Activated T-cell treated with anti-CD3 and anti-CD28 coated beads, Interleukin-2, amount 50 U/mL, for 72 hours (primary cell): ENCODE measurements around the gene ALG3. TPM values are rescaled to one million over a fixed set of nuclear protein-coding genes. Genes with fewer than 3 reads are reported as not detected.

Experiments used
- ATAC-seq, 2 donors: fragments of 150-1000 bp; cut with Tn5 transposase; replicated peaks in 1 of 2; 2 replicates each; pipeline ENCODE4 v1.10.0; 2021; ENCODE audit warnings: moderate library complexity in 2 of 2, mild to moderate bottlenecking in 1 of 2
- DNase-seq, 2 donors: peaks; one replicate each; pipeline ENCODE4 v3.0.0; 2021 to 2022; ENCODE audit warnings: mixed read lengths in 1 of 2
- H3K27ac Mint-ChIP-seq: one replicate; pipeline ENCODE4 v1.8.0; 2022; ENCODE audit warnings: mild to moderate bottlenecking, moderate library complexity, mixed read lengths
- H3K27me3 Mint-ChIP-seq: one replicate; pipeline ENCODE4 v1.8.0; 2022; ENCODE audit warnings: low read depth, mixed read lengths
- H3K36me3 Mint-ChIP-seq, 2 donors: one replicate each; pipeline ENCODE4 v1.8.0; 2022; ENCODE audit warnings: mixed read lengths in 2 of 2, mild to moderate bottlenecking in 1 of 2; ENCODE audit not compliant: insufficient read depth in 2 of 2
- H3K4me1 Mint-ChIP-seq: one replicate; pipeline ENCODE4 v1.8.0; 2022; ENCODE audit warnings: low read depth, mixed read lengths
- H3K4me3 Mint-ChIP-seq, 2 donors: one replicate each; pipeline ENCODE4 v1.8.0; 2022; ENCODE audit warnings: mild to moderate bottlenecking in 2 of 2, mixed read lengths in 2 of 2, moderate library complexity in 2 of 2
- H3K9me3 Mint-ChIP-seq, 2 donors: one replicate each; pipeline ENCODE4 v1.8.0; 2022; ENCODE audit warnings: mixed read lengths in 2 of 2
- total RNA-seq, 2 donors: library from RNA; stranded (reverse); gene quantifications; one replicate each; pipeline ENCODE4 v1.2.3, GENCODE V29; 2022

The ALG3 gene
- 10 to 100 TPM; 22.7 to 26.3 TPM for total RNA-seq

DNA sequence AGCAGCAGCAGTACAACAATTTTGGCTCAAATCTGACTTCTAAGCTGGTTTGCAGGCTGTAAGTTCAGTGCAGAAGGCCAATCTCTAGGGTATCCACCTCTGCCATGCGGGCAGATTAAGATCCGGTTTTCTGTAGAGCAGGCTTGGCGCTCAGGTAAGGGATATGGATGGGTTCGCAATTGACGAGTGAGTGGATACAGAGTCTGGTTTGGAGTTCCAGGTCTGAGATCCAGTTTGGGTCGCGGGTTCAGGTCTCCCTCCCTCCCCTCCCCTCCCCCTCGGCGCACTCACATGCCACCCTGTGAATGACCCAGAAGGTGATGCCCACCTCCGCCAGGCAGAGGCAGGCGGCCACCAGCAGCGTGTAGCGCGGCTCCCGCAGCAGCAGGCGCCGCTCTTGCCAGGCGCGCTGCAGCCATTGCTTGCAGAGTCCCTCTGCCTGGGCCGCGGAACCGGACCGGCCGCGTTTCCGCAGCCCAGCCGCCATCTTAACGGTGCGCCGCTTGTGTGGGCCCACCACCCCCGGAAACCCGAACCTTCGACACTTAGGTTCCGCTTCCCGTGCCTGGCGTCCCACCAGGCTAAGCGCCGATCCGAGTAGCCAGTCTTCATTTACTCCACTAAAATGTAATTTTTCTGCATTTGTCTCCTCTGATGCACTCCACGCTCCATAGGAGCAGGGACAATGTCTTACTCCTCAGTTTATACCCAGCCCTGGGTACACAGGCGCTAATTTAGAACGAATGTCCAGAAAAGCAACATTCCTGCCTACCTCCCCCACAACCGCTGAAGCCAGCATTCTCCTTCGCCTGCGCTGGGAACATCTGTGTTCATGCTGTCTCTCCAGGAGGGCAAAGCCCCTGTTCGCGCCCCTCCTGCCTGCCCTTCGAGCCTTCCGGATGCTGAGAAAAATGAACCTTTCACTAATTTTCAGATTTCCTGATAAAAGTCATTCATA is at the start of gene ALG3:
Gene ALG3, minus strand, starts transcription at position 509 of the 958 bp plus-strand sequence. Its CDS starts 22 bp downstream, at position 487.
- Mint-ChIP-seq H3K36me3 (peaks cover 0 to 6% of the 10 kb centered on the region in 2 donors), H3K27me3 (no peaks in the 10 kb centered on the region), H3K4me3 (peak within 1 kb of the TSS; percentile 91 to 99), H3K4me1 (peaks cover 37% of the 10 kb centered on the region), H3K9me3 (no peaks in the 10 kb centered on the region), H3K27ac (peak within 1 kb of the TSS; percentile 100)
- peak; percentile 57 to 61 for ATAC-seq
- peak; percentile 90 for DNase-seq

DNA sequence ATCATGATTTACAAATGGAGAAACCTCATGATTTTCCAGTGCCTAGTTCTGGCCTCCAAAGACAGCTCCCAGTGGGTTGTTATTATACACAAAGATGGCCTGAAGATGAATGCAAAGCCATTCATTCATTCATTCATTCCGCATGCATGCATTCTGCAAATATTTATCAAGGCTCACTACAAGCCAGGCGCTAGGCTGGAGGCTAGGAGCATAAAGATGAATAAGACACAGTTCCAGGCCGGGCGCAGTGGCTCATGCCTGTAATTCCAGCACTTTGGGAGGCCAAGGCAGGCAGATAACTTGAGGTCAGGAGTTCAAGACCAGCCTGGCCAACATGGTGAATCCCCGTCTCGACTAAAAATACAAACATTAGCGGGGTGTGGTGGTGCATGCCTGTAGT is 47.9 kb upstream of the ALG3 start:
- DNase-seq (no peak), ATAC-seq (no peak)
- H3K4me1 Mint-ChIP-seq = peaks cover 29% of the 10 kb centered on the region
- peaks cover 5% of the 10 kb centered on the region in 2 donors for H3K36me3 Mint-ChIP-seq
- no peak overlapping the region for H3K27ac Mint-ChIP-seq
- no peak overlapping the region for H3K4me3 Mint-ChIP-seq
- H3K9me3 Mint-ChIP-seq = no peaks in the 10 kb centered on the region
- no peaks in the 10 kb centered on the region for H3K27me3 Mint-ChIP-seq

DNA sequence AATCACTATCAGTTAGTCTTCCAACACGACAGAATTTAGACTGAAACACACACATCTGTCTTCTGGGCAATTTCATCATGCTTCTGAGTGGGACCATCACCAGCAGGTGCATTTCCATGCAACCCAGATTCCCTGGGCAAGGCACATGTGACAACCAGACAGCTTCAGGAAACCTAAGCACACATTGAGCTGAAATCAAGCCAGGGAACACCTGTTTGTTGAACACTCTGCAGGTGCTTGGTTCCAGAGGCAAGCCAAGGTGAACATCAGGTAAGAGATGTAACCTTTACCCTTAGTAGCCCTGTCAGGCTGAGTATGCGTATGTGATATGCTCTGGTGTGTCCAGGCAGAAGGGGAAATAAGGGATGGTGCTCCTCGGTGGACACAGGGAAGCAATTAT is 47.0 kb upstream of the ALG3 start:
- Mint-ChIP-seq H3K4me3 (no peak overlapping the region), H3K9me3 (no peaks in the 10 kb centered on the region), H3K4me1 (peaks cover 21% of the 10 kb centered on the region), H3K27me3 (no peaks in the 10 kb centered on the region), H3K27ac (no peak overlapping the region), H3K36me3 (peaks cover under 1 to 5% of the 10 kb centered on the region in 2 donors)
- ATAC-seq (no peak), DNase-seq (no peak)

DNA sequence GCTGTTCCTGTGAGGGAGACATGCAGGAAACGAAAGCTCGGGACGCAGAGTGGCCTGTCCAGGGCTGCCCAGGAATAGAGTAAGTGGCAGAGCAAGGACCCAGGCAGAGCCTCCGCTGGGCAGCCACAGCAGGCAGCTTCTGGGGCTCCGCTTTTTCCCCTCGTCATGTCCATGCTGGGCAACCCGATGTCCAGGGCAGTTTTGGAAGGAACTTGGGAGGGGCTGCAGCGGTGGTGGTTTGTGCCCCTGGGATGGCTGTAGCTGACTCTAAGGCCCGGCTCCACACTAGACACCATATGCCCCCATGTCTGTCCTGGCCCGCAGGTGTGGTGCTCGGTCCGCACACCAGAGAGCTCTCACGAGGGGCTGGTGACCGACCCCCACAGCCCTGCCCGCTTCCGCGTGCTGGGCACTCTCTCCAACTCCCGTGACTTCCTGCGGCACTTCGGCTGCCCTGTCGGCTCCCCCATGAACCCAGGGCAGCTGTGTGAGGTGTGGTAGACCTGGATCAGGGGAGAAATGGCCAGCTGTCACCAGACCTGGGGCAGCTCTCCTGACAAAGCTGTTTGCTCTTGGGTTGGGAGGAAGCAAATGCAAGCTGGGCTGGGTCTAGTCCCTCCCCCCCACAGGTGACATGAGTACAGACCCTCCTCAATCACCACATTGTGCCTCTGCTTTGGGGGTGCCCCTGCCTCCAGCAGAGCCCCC is 43.1 kb upstream of the ALG3 start:
- no peaks in the 10 kb centered on the region for H3K9me3 Mint-ChIP-seq
- H3K36me3 Mint-ChIP-seq = no peaks in the 10 kb centered on the region
- H3K4me1 Mint-ChIP-seq = no peaks in the 10 kb centered on the region
- H3K27me3 Mint-ChIP-seq = peaks cover 4% of the 10 kb centered on the region
- no peak for DNase-seq
- ATAC-seq = no peak
- H3K4me3 Mint-ChIP-seq = no peak overlapping the region
- no peak overlapping the region for H3K27ac Mint-ChIP-seq

DNA sequence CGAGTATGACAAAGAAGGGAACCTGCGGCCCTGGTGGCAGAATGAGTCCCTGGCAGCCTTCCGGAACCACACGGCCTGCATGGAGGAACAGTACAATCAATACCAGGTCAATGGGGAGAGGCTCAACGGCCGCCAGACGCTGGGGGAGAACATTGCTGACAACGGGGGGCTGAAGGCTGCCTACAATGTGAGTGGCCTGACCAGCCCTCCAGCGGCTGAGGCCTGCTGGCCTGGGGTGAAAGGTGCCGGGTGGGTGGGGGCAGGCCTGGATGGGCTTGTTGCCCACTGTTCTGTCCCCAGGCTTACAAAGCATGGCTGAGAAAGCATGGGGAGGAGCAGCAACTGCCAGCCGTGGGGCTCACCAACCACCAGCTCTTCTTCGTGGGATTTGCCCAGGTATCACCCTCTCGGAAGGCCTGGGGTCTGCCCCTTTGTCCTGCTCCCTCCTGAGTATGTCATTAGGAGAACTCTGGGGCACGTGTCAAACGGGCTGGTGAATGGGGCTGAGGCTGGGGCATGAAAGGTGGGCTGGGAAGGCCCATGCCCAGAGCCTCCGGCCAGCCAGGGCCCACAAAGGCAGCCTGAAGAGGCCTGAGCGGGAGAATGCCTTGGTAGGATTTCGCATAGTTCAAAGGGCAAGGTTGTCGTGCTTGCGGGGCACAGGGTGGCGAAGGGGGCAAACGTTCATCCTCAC is 42.4 kb upstream of the ALG3 start:
- Mint-ChIP-seq H3K9me3 (no peaks in the 10 kb centered on the region), H3K27me3 (peaks cover 9% of the 10 kb centered on the region), H3K27ac (no peak overlapping the region), H3K4me3 (no peak overlapping the region), H3K4me1 (no peaks in the 10 kb centered on the region), H3K36me3 (no peaks in the 10 kb centered on the region)
- DNase-seq = no peak
- no peak for ATAC-seq

DNA sequence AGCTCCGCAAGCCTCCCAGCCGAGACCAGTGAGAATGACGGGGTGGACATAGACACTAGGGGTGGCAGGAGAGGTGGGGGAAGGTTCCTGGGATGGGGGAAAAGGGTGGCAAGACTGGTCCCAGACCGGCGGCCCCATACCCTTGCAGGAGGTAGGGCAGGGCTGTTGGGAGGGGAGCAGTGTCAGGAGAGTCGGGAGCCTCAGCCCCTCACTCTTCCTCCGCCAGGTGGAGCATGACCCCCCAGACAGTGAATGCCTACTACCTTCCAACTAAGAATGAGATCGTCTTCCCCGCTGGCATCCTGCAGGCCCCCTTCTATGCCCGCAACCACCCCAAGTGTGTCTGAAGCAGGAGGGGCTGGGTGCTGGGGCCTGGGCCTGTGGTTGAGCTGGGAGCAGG is 41.6 kb upstream of the ALG3 start:
- DNase-seq (no peak), ATAC-seq (no peak)
- Mint-ChIP-seq H3K27me3 (peaks cover 18% of the 10 kb centered on the region), H3K9me3 (no peaks in the 10 kb centered on the region), H3K4me3 (no peak overlapping the region), H3K4me1 (no peaks in the 10 kb centered on the region), H3K27ac (no peak overlapping the region), H3K36me3 (no peaks in the 10 kb centered on the region)

DNA sequence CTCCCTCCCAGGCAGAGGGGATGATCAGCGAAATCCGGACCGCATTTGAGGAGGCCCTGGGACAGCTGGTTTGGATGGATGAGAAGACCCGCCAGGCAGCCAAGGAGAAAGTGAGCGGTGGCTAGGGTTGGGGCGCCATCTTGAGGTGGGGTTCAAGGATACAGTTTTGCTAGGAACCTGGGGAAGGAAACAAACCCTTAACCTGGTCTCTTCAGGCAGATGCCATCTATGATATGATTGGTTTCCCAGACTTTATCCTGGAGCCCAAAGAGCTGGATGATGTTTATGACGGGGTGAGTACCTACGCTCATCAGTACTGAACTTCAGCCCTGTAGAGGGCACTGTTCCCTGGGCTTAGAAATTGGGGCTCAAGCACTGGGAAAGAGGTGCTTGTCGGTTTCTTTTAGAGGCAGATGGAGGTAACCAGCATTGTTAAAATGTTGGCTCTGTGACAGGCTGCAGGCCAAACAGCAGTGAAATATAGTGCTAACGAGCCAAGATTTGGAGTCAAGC is 40.7 kb upstream of the ALG3 start:
- DNase-seq (peak; percentile 72 to 75), ATAC-seq (peak; percentile 78)
- Mint-ChIP-seq H3K27ac (no peak overlapping the region), H3K9me3 (no peaks in the 10 kb centered on the region), H3K4me3 (no peak overlapping the region), H3K27me3 (peaks cover 20% of the 10 kb centered on the region), H3K4me1 (no peaks in the 10 kb centered on the region), H3K36me3 (no peaks in the 10 kb centered on the region)

DNA sequence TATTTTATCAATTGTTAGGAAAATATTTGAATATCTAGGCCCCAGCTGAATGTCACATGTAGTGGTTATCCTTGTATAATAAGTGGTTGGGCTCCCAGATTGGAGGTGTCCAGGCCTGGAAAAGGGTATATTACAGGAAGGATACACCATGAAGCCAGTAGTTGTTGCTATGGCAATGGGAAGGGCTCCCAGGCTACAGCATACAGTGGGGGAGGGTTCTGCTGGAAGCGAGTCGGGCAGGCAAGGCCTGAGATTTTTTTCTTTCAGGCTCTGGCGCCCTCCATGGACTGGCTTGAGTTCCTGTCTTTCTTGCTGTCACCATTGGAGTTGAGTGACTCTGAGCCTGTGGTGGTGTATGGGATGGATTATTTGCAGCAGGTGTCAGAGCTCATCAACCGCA is 35.9 kb upstream of the ALG3 start:
- Mint-ChIP-seq H3K4me1 (no peaks in the 10 kb centered on the region), H3K4me3 (no peak overlapping the region), H3K9me3 (no peaks in the 10 kb centered on the region), H3K36me3 (no peaks in the 10 kb centered on the region), H3K27me3 (peaks cover 20% of the 10 kb centered on the region), H3K27ac (no peak overlapping the region)
- peak; percentile 31 to 49 for DNase-seq
- peak; percentile 34 to 64 for ATAC-seq

DNA sequence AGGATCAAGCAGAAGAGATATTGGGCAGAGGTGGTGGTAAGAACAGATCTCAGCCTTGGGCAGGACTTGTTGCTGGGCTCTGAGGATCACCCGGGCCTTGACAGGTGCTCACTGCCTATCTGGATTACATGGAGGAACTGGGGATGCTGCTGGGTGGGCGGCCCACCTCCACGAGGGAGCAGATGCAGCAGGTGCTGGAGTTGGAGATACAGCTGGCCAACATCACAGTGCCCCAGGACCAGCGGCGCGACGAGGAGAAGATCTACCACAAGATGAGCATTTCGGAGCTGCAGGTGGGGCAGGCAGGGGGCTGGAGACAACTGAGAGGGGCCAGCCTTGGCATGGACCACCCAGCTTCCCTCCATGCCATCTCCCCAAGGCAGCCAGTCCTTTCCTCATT is 34.9 kb upstream of the ALG3 start:
- ATAC-seq (no peak), DNase-seq (no peak)
- peaks cover 23% of the 10 kb centered on the region for H3K27me3 Mint-ChIP-seq
- H3K27ac Mint-ChIP-seq = no peak overlapping the region
- no peak overlapping the region for H3K4me3 Mint-ChIP-seq
- no peaks in the 10 kb centered on the region for H3K36me3 Mint-ChIP-seq
- H3K9me3 Mint-ChIP-seq = no peaks in the 10 kb centered on the region
- no peaks in the 10 kb centered on the region for H3K4me1 Mint-ChIP-seq

DNA sequence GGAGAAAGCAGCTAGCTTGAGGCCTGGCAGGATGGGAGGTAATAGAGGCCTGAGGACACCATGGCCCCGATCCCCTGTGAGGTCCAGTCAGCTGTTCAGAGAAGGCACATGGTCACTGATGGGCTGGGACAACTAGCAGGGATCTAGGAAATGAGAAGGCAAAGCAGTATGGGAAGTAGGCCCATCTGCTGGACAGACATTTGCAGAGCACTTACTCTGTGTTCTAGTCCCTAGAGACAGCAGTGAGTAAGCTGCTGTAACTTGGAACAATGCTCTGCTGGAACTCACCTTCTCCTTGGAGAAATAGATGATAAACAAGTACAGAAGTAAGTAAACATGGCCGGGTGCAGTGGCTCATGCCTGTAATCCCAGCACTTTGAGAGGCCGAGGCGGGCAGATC is 34.2 kb upstream of the ALG3 start:
- Mint-ChIP-seq H3K36me3 (no peaks in the 10 kb centered on the region), H3K27ac (no peak overlapping the region), H3K27me3 (peaks cover 27% of the 10 kb centered on the region), H3K4me1 (no peaks in the 10 kb centered on the region), H3K4me3 (no peak overlapping the region), H3K9me3 (no peaks in the 10 kb centered on the region)
- ATAC-seq = no peak
- DNase-seq = no peak

DNA sequence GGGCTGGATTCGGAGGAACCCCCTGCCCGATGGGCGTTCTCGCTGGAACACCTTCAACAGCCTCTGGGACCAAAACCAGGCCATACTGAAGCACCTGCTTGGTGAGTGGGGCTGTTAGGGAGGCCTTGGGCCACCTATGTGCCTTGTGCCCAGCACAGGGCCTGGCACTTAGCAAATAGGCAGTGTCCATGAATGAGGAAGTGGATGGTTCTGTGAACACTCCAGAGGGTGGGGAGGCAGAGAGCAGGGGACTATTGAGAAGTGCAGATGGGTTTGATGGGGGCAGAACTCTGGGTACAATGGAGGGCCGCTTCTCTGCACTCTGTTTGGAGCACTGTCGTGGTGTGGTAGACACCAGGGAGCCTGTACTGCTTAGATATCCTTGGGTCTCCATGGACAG is 28.6 kb upstream of the ALG3 start:
- DNase-seq = no peak
- H3K27me3 Mint-ChIP-seq = peaks cover 45% of the 10 kb centered on the region
- peaks cover 0 to 5% of the 10 kb centered on the region in 2 donors for H3K36me3 Mint-ChIP-seq
- H3K27ac Mint-ChIP-seq = no peak overlapping the region
- H3K4me3 Mint-ChIP-seq = no peak overlapping the region
- no peak for ATAC-seq
- H3K4me1 Mint-ChIP-seq = peaks cover 4% of the 10 kb centered on the region
- no peaks in the 10 kb centered on the region for H3K9me3 Mint-ChIP-seq

DNA sequence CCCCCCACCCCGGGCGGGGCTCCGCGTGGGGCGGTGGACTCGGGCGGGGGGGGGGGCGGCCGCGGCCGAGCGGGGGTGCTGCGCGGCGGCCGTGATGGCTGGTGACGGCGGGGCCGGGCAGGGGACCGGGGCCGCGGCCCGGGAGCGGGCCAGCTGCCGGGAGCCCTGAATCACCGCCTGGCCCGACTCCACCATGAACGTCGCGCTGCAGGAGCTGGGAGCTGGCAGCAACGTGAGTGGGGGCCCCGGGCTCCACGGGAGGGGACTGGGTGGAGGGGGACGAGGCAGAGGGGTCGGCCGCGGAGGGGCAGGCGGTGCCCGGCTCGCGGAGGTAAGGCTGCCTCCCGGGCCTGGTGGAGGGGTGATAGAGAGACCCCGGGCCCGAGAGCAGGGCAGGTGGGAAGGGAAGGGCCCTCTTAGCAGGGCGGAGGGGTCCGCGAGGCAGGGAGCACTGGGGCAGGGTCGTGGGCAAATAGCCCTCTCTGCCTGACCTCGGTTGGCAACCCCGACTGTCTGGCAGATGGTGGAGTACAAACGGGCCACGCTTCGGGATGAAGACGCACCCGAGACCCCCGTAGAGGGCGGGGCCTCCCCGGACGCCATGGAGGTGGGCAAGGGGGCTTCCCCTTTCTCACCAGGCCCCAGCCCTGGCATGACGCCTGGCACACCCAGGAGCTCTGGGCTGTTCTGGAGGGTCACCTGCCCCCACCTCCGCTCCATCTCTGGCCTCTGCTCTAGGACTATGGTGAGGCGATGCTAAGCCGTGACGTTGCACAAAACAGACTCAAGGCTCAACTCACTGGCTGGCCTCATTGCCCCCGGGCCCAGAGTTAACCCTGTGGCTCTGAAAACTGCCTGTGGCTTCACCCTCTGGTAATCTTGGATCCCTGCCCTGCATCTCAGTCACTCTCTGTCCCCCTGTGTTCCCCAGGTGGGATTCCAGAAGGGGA is 27.5 kb upstream of the ALG3 start, which contains the start of gene ECE2:
Gene ECE2, plus strand, starts transcription at position 62 of the 950 bp plus-strand sequence. Its CDS starts 132 bp downstream, at position 194.
- Mint-ChIP-seq H3K27me3 (peaks cover 45% of the 10 kb centered on the region), H3K4me1 (peaks cover 4% of the 10 kb centered on the region), H3K27ac (no peak within 1 kb of the TSS), H3K9me3 (no peaks in the 10 kb centered on the region), H3K36me3 (peaks cover 0 to 5% of the 10 kb centered on the region in 2 donors), H3K4me3 (peak within 1 kb of the TSS; percentile 10 to 58)
- DNase-seq (no peak), ATAC-seq (no peak)
